ENCODE results near the gene ARHGAP42.

The ARHGAP42 gene

GRCh38 chr11:100939571-100939970, 252.5 kb downstream of the ARHGAP42 start:
- no peak overlapping the region for H3K4me3 ChIP-seq (ENCODE audit: control insufficient read depth, low read depth, low read length)
- no peak for DNase-seq (ENCODE audit: low read depth)
- no peak for TF ChIP-seq CTCF (IDR thresholded peaks at IDR 0.05; ENCODE audit: control insufficient read depth, insufficient read depth, low read depth, low read length, missing control alignments)

- no peak overlapping the region for H3K4me3 ChIP-seq (ENCODE audit: control insufficient read depth, low read depth, low read length)
- DNase-seq (ENCODE audit: low read depth) = no peak
- no peak for TF ChIP-seq CTCF (IDR thresholded peaks at IDR 0.05; ENCODE audit: control insufficient read depth, insufficient read depth, low read depth, low read length, missing control alignments)
Measured at GRCh38 chr11:100940111-100940510, 253.0 kb downstream of the ARHGAP42 start.

GRCh38 chr11:100941033-100941432, 253.9 kb downstream of the ARHGAP42 start:
- no peak overlapping the region for H3K4me3 ChIP-seq (ENCODE audit: control insufficient read depth, low read depth, low read length)
- TF ChIP-seq CTCF (IDR thresholded peaks at IDR 0.05; ENCODE audit: control insufficient read depth, insufficient read depth, low read depth, low read length, missing control alignments) = no peak
- DNase-seq (ENCODE audit: low read depth) = no peak

GRCh38 chr11:100942016-100942415, 254.9 kb downstream of the ARHGAP42 start:
- no peak overlapping the region for H3K4me3 ChIP-seq (ENCODE audit: control insufficient read depth, low read depth, low read length)
- DNase-seq (ENCODE audit: low read depth) = no peak
- no peak for TF ChIP-seq CTCF (IDR thresholded peaks at IDR 0.05; ENCODE audit: control insufficient read depth, insufficient read depth, low read depth, low read length, missing control alignments)

- DNase-seq (ENCODE audit: low read depth) = no peak
- no peak overlapping the region for H3K4me3 ChIP-seq (ENCODE audit: control insufficient read depth, low read depth, low read length)
- TF ChIP-seq CTCF (IDR thresholded peaks at IDR 0.05; ENCODE audit: control insufficient read depth, insufficient read depth, low read depth, low read length, missing control alignments) = no peak
Measured at GRCh38 chr11:100948936-100949335, 261.8 kb downstream of the ARHGAP42 start.

- H3K4me3 ChIP-seq (ENCODE audit: control insufficient read depth, low read depth, low read length) = no peak overlapping the region
- no peak for TF ChIP-seq CTCF (IDR thresholded peaks at IDR 0.05; ENCODE audit: control insufficient read depth, insufficient read depth, low read depth, low read length, missing control alignments)
- DNase-seq (ENCODE audit: low read depth) = no peak
Measured at GRCh38 chr11:100949443-100949842, 262.4 kb downstream of the ARHGAP42 start.

GRCh38 chr11:100955318-100955717, 268.2 kb downstream of the ARHGAP42 start:
- TF ChIP-seq CTCF (IDR thresholded peaks at IDR 0.05; ENCODE audit: control insufficient read depth, insufficient read depth, low read depth, low read length, missing control alignments) = no peak
- H3K4me3 ChIP-seq (ENCODE audit: control insufficient read depth, low read depth, low read length) = no peak overlapping the region
- DNase-seq (ENCODE audit: low read depth) = no peak
